ENCODE measurements around the gene SNRNP70.

DNA sequence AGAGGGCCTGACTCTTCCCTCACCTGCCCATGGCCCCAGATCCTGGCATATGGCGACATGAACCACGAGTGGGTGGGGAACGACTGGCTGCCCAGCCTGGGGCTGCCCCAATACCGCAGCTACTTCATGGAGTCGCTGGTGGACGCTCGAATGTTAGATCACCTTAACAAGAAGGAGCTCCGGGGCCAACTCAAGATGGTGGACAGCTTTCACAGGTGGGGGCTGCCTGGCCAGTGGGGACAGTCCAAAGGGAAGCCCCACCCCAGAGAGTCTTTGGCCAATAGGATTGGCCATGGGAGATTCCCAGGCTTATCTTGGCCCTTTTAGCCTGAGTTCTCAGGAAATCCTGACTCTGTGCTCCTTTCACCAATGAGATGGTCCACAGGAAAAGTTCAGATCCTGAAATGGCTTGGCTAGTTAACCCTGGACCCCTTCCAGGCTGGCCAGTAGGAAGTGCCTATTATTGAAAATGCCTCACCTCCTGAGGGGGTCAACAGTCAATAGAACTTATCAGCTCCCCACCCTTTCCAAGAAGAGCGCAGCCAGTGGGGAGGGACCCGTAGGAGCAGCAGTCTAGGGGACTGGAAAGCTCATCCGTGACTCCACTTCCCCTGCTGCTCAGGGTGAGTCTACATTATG, 62.9 kb downstream of the SNRNP70 start:
- TF ChIP-seq, protein P1, sequence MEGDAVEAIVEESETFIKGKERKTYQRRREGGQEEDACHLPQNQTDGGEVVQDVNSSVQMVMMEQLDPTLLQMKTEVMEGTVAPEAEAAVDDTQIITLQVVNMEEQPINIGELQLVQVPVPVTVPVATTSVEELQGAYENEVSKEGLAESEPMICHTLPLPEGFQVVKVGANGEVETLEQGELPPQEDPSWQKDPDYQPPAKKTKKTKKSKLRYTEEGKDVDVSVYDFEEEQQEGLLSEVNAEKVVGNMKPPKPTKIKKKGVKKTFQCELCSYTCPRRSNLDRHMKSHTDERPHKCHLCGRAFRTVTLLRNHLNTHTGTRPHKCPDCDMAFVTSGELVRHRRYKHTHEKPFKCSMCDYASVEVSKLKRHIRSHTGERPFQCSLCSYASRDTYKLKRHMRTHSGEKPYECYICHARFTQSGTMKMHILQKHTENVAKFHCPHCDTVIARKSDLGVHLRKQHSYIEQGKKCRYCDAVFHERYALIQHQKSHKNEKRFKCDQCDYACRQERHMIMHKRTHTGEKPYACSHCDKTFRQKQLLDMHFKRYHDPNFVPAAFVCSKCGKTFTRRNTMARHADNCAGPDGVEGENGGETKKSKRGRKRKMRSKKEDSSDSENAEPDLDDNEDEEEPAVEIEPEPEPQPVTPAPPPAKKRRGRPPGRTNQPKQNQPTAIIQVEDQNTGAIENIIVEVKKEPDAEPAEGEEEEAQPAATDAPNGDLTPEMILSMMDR (IDR thresholded peaks at IDR 0.05): no peak
- no peak for TF ChIP-seq POLR2AphosphoS5 (IDR thresholded peaks at IDR 0.05)
